Osteoblast (primary cell): Measurements from ENCODE around the gene CXCL3. TPM values are rescaled to one million over a fixed set of nuclear protein-coding genes. Genes with fewer than 3 reads are reported as not detected.
"Not testable (repeated sequence)": the region's sequence is repeated elsewhere in the genome, so short reads cannot be mapped to it uniquely, and the experiment has no call there.

ENCODE experiments used
- DNase-seq: peaks from one replicate; pipeline ENCODE4 v3.0.0; 2011; ENCODE audit warnings: low spot score, mixed read lengths; ENCODE audit not compliant: insufficient read length; ENCODE audit errors: missing footprints
- H2AFZ ChIP-seq: 2 replicates; pipeline ENCODE4 v1.6.0; 2011; ENCODE audit warnings: mild to moderate bottlenecking, low read length
- H3K27ac ChIP-seq: 2 replicates; pipeline ENCODE4 v1.5.1; 2011; ENCODE audit warnings: mild to moderate bottlenecking, low read depth, low read length, moderate library complexity
- H3K27me3 ChIP-seq: 2 replicates; pipeline ENCODE4 v1.6.0; 2012; ENCODE audit warnings: mild to moderate bottlenecking, control low read depth, inconsistent platforms, low read length, moderate library complexity; ENCODE audit not compliant: insufficient read depth
- H3K36me3 ChIP-seq: 2 replicates; pipeline ENCODE4 v1.5.1; 2011; ENCODE audit warnings: mild to moderate bottlenecking, low read length, control low read depth, moderate library complexity; ENCODE audit not compliant: insufficient read depth
- H3K4me1 ChIP-seq: 2 replicates; pipeline ENCODE4 v1.5.1; 2011; ENCODE audit warnings: mild to moderate bottlenecking, low read length, control low read depth, moderate library complexity; ENCODE audit not compliant: insufficient read depth
- H3K4me2 ChIP-seq: 2 replicates; pipeline ENCODE4 v1.6.0; 2011; ENCODE audit warnings: mild to moderate bottlenecking, low read length; ENCODE audit not compliant: insufficient read depth
- H3K4me3 ChIP-seq: fragments of 200-600 bp; sonication (generic); 3 replicates; pipeline ENCODE4 v1.5.1; 2012; ENCODE audit warnings: mild to moderate bottlenecking, low read length, inconsistent platforms; ENCODE audit not compliant: insufficient read depth
- H3K79me2 ChIP-seq: 2 replicates; pipeline ENCODE4 v1.6.0; 2012; ENCODE audit warnings: mild to moderate bottlenecking, low read length, control low read depth, inconsistent platforms; ENCODE audit not compliant: insufficient read depth
- H3K9me3 ChIP-seq: 2 replicates; pipeline ENCODE4 v1.5.1; 2011; ENCODE audit warnings: low read depth, low read length, control low read depth
- H4K20me1 ChIP-seq: 2 replicates; pipeline ENCODE4 v1.6.0; 2012; ENCODE audit warnings: mild to moderate bottlenecking, low read length, control low read depth; ENCODE audit not compliant: insufficient read depth
- total RNA-seq: library from RNA; depleted of rRNA; stranded (reverse); fragments of >200 nt; gene quantifications from 2 replicates; pipeline ENCODE4 v1.2.3, GENCODE V29; 2012
- TF ChIP-seq, protein P1 (sequence below): IDR thresholded peaks from 2 replicates; pipeline ENCODE4 v1.5.1; 2011; ENCODE audit warnings: mild to moderate bottlenecking, low read depth, low read length, moderate library complexity; ENCODE audit errors: extremely low read depth

CXCL3 gene
- total RNA-seq, 1 donor: 0.36 TPM

DNA sequence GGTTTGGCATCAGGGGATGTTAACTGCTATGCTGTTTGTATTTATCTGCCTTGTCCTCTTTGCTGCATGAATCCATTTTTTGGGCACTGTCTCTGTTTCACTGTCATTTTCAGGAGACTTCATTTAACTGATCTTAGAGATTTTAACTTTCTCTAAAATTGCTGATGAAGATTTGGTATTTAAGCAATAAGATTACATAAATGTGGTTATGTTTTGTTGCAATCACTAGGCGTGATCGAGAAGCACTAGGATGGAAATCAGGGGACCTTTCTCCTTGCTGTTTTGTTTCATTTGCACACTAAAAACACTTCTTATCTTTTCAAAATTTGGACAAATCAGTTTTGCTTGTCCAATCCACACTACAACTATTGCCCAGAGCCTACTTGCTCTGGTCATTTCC, 45.1 kb upstream of the CXCL3 start:
- Histone ChIP-seq H3K36me3 (no peaks in the 10 kb centered on the region), H3K27ac (no peak overlapping the region), H3K4me2 (no peak overlapping the region), H3K4me1 (no peaks in the 10 kb centered on the region), H3K27me3 (no peaks in the 10 kb centered on the region), H2AFZ (no peak overlapping the region), H3K79me2 (no peaks in the 10 kb centered on the region), H4K20me1 (no peaks in the 10 kb centered on the region), H3K4me3 (no peak overlapping the region), H3K9me3 (no peaks in the 10 kb centered on the region)
- DNase-seq: no peak
- TF ChIP-seq, protein P1, sequence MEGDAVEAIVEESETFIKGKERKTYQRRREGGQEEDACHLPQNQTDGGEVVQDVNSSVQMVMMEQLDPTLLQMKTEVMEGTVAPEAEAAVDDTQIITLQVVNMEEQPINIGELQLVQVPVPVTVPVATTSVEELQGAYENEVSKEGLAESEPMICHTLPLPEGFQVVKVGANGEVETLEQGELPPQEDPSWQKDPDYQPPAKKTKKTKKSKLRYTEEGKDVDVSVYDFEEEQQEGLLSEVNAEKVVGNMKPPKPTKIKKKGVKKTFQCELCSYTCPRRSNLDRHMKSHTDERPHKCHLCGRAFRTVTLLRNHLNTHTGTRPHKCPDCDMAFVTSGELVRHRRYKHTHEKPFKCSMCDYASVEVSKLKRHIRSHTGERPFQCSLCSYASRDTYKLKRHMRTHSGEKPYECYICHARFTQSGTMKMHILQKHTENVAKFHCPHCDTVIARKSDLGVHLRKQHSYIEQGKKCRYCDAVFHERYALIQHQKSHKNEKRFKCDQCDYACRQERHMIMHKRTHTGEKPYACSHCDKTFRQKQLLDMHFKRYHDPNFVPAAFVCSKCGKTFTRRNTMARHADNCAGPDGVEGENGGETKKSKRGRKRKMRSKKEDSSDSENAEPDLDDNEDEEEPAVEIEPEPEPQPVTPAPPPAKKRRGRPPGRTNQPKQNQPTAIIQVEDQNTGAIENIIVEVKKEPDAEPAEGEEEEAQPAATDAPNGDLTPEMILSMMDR: no peak

- H3K27ac ChIP-seq: no peak overlapping the region
- no peaks in the 10 kb centered on the region for H3K79me2 ChIP-seq
- H3K4me3 ChIP-seq: no peak overlapping the region
- H3K4me2 ChIP-seq: no peak overlapping the region
- TF ChIP-seq, protein P1: no peak
- no peaks in the 10 kb centered on the region for H4K20me1 ChIP-seq
- H2AFZ ChIP-seq: no peak overlapping the region
- no peak for DNase-seq
- H3K27me3 ChIP-seq: no peaks in the 10 kb centered on the region
- no peaks in the 10 kb centered on the region for H3K9me3 ChIP-seq
- no peaks in the 10 kb centered on the region for H3K4me1 ChIP-seq
- H3K36me3 ChIP-seq: no peaks in the 10 kb centered on the region
Measured at GRCh38 chr4:74081035-74081434, 42.5 kb upstream of the CXCL3 start.

DNA sequence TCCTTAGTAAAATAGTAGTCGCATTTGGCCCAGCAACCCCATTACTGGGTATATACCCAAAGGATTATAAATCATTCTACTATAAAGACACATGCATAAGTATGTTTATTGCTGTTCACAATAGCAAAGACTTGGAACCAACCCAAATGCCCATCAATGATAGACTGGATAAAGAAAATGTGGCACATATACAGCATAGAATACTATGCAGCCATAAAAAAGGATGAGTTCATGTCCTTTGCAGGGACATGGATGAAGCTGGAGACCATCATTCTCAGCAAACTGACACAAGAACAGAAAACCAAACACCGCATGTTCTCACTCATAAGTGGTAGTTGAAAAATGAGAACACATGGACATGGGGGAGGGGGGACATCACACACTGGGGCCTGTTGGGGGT, 41.9 kb upstream of the CXCL3 start:
- not testable (repeated sequence) for H3K27ac ChIP-seq, H3K9me3 ChIP-seq, H2AFZ ChIP-seq, H3K36me3 ChIP-seq, H3K4me1 ChIP-seq, DNase-seq, H4K20me1 ChIP-seq, H3K4me2 ChIP-seq, H3K79me2 ChIP-seq, H3K4me3 ChIP-seq, H3K27me3 ChIP-seq

DNA sequence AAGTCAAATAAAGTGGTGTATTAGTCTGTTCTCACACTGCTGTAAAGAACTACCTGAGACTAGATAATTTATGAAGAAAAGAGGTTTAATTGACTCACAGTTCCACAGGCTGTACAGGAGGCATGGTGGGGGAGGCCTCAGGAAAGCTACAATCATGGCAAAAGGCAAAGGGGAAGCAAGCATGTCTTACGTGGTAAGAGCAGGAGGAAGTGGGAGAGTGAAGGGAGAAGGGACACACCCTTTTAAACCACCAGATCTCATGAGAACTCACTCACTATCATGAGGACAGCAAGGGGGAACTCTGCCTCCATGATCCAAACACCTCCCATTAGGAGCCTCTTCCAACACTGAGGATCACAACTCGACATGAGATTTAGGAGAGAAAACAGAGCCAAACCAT, 40.5 kb upstream of the CXCL3 start:
- H3K4me2 ChIP-seq, H3K4me1 ChIP-seq, H3K36me3 ChIP-seq, H3K9me3 ChIP-seq, H3K79me2 ChIP-seq, DNase-seq, H2AFZ ChIP-seq, H3K4me3 ChIP-seq, H3K27me3 ChIP-seq, H4K20me1 ChIP-seq, H3K27ac ChIP-seq: not testable (repeated sequence)

GRCh38 chr4:74073358-74073757, 34.9 kb upstream of the CXCL3 start:
- Histone ChIP-seq H3K9me3 (no peaks in the 10 kb centered on the region), H2AFZ (no peak overlapping the region), H3K27ac (no peak overlapping the region), H3K36me3 (no peaks in the 10 kb centered on the region), H3K79me2 (no peaks in the 10 kb centered on the region), H3K4me1 (no peaks in the 10 kb centered on the region), H3K4me3 (no peak overlapping the region), H3K4me2 (no peak overlapping the region), H3K27me3 (no peaks in the 10 kb centered on the region), H4K20me1 (no peaks in the 10 kb centered on the region)
- DNase-seq: peak; percentile 41
- TF ChIP-seq, protein P1: no peak
